ENCODE data around the gene SNX18.

- TF ChIP-seq POLR2A (IDR thresholded peaks at IDR 0.05; ENCODE audit: low read depth, low read length) = no peak
- TF ChIP-seq RAD21 (IDR thresholded peaks at IDR 0.05; ENCODE audit: low read length) = no peak
- TF ChIP-seq CEBPB (IDR thresholded peaks at IDR 0.05; ENCODE audit: low read depth, low read length) = no peak
- no peak for TF ChIP-seq CTCF (conservative IDR thresholded peaks at IDR 0.05; ENCODE audit: low read depth, low read length)
Measured at GRCh38 chr5:54525261-54525660, 7.7 kb downstream of the SNX18 start.
